Astrocyte (in vitro differentiated cells and primary cell): ENCODE data around the gene RALGPS1. TPM values are rescaled to one million over a fixed set of nuclear protein-coding genes. Genes with fewer than 3 reads are reported as not detected.

ENCODE experiments used
- DNase-seq: peaks from one replicate; pipeline ENCODE4 v3.0.0-alpha.2; 2010; ENCODE audit warnings: low read depth
- FAIRE-seq: peaks from 2 replicates; lab custom pipeline; 2011; peaks lifted over from hg19 to GRCh38; lab: Jason Lieb, UNC
- H2AFZ ChIP-seq: 2 replicates; pipeline ENCODE4 v1.6.0; 2012; ENCODE audit warnings: low read depth, low read length, inconsistent platforms
- H3K27ac ChIP-seq: 2 replicates; pipeline ENCODE4 v1.5.1; 2011; ENCODE audit warnings: low read depth, low read length, inconsistent platforms
- H3K27me3 ChIP-seq: 2 replicates; pipeline ENCODE4 v1.6.0; 2011; ENCODE audit warnings: low read length, inconsistent platforms; ENCODE audit not compliant: insufficient read depth
- H3K36me3 ChIP-seq: 2 replicates; pipeline ENCODE4 v1.5.1; 2011; ENCODE audit warnings: low read length, inconsistent platforms; ENCODE audit not compliant: insufficient read depth
- H3K4me1 ChIP-seq: 2 replicates; pipeline ENCODE4 v1.5.1; 2011; ENCODE audit warnings: low read length, inconsistent platforms; ENCODE audit not compliant: insufficient read depth
- H3K4me2 ChIP-seq: 2 replicates; pipeline ENCODE4 v1.6.0; 2012; ENCODE audit warnings: low read length, inconsistent platforms
- H3K4me3 ChIP-seq: 2 replicates; pipeline ENCODE4 v1.5.1; 2011; ENCODE audit warnings: low read depth, mild to moderate bottlenecking, low read length, inconsistent platforms; ENCODE audit not compliant: insufficient read depth
- H3K79me2 ChIP-seq: 2 replicates; pipeline ENCODE4 v1.6.0; 2012; ENCODE audit warnings: mild to moderate bottlenecking, low read length, inconsistent platforms; ENCODE audit not compliant: insufficient read depth
- H3K9ac ChIP-seq: 2 replicates; pipeline ENCODE4 v1.6.0; 2012; ENCODE audit warnings: mild to moderate bottlenecking, low read length, inconsistent platforms
- H3K9me3 ChIP-seq: 2 replicates; pipeline ENCODE4 v1.5.1; 2012; ENCODE audit warnings: low read depth, mild to moderate bottlenecking, low read length, inconsistent platforms; ENCODE audit not compliant: insufficient read depth
- H4K20me1 ChIP-seq: 2 replicates; pipeline ENCODE4 v1.6.0; 2012; ENCODE audit warnings: low read length, inconsistent platforms; ENCODE audit not compliant: insufficient read depth
- H3K27ac Mint-ChIP-seq: one replicate; pipeline ENCODE4 v1.8.0; 2021; ENCODE audit warnings: mild to moderate bottlenecking, mixed read lengths; ENCODE audit not compliant: unreplicated experiment
- H3K27me3 Mint-ChIP-seq: one replicate; pipeline ENCODE4 v1.8.0; 2021; ENCODE audit warnings: low read depth, mixed read lengths; ENCODE audit not compliant: unreplicated experiment
- H3K36me3 Mint-ChIP-seq: one replicate; pipeline ENCODE4 v1.8.0; 2021; ENCODE audit warnings: low read depth, mixed read lengths; ENCODE audit not compliant: unreplicated experiment
- H3K4me1 Mint-ChIP-seq: one replicate; pipeline ENCODE4 v1.8.0; 2021; ENCODE audit warnings: low read depth, mixed read lengths; ENCODE audit not compliant: unreplicated experiment
- H3K4me3 Mint-ChIP-seq: one replicate; pipeline ENCODE4 v1.8.0; 2021; ENCODE audit warnings: mild to moderate bottlenecking, moderate library complexity, mixed read lengths; ENCODE audit not compliant: unreplicated experiment
- H3K9me3 Mint-ChIP-seq: one replicate; pipeline ENCODE4 v1.8.0; 2021; ENCODE audit warnings: mild to moderate bottlenecking, mixed read lengths; ENCODE audit not compliant: unreplicated experiment
- EZH2 ChIP-seq: IDR thresholded peaks from 2 replicates; pipeline ENCODE4 v1.6.1; 2012; ENCODE audit warnings: mild to moderate bottlenecking, low read length, inconsistent platforms; ENCODE audit not compliant: insufficient read depth
- total RNA-seq: library from RNA; stranded (reverse); gene quantifications from 2 replicates; pipeline ENCODE4 v1.2.1, GENCODE V29; 2021
- TF ChIP-seq, protein P1 (sequence below): IDR thresholded peaks from 2 replicates; pipeline ENCODE4 v1.5.1; 2011; ENCODE audit warnings: low read depth, mild to moderate bottlenecking, inconsistent platforms, low read length, moderate library complexity; ENCODE audit not compliant: insufficient read depth

Gene RALGPS1
- total RNA-seq, 1 donor from 2014 or later: 2.8 TPM

GRCh38 chr9:126874546-126875314, 39.9 kb upstream of the RALGPS1 start:
- H3K36me3 Mint-ChIP-seq: peaks cover 8% of the 10 kb centered on the region
- no peak overlapping the region for H3K4me3 Mint-ChIP-seq
- Histone ChIP-seq H3K36me3 (peaks cover 2% of the 10 kb centered on the region), H2AFZ (no peak overlapping the region), H3K4me3 (no peak overlapping the region), H3K4me2 (no peak overlapping the region), H3K9ac (no peak overlapping the region), H3K9me3 (no peaks in the 10 kb centered on the region), H3K27me3 (no peaks in the 10 kb centered on the region), H4K20me1 (peaks cover 55% of the 10 kb centered on the region), H3K4me1 (no peaks in the 10 kb centered on the region), H3K27ac (no peak overlapping the region), H3K79me2 (peaks cover 53% of the 10 kb centered on the region)
- no peaks in the 10 kb centered on the region for H3K27me3 Mint-ChIP-seq
- no peak for FAIRE-seq
- TF ChIP-seq, protein P1, sequence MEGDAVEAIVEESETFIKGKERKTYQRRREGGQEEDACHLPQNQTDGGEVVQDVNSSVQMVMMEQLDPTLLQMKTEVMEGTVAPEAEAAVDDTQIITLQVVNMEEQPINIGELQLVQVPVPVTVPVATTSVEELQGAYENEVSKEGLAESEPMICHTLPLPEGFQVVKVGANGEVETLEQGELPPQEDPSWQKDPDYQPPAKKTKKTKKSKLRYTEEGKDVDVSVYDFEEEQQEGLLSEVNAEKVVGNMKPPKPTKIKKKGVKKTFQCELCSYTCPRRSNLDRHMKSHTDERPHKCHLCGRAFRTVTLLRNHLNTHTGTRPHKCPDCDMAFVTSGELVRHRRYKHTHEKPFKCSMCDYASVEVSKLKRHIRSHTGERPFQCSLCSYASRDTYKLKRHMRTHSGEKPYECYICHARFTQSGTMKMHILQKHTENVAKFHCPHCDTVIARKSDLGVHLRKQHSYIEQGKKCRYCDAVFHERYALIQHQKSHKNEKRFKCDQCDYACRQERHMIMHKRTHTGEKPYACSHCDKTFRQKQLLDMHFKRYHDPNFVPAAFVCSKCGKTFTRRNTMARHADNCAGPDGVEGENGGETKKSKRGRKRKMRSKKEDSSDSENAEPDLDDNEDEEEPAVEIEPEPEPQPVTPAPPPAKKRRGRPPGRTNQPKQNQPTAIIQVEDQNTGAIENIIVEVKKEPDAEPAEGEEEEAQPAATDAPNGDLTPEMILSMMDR: no peak
- no peak for TF ChIP-seq EZH2
- peaks cover 2% of the 10 kb centered on the region for H3K9me3 Mint-ChIP-seq
- H3K27ac Mint-ChIP-seq: no peak overlapping the region
- DNase-seq: peak; percentile 29
- peaks cover 20% of the 10 kb centered on the region for H3K4me1 Mint-ChIP-seq

- peaks cover 57% of the 10 kb centered on the region for H4K20me1 ChIP-seq
- no peaks in the 10 kb centered on the region for H3K27me3 Mint-ChIP-seq
- peaks cover 20% of the 10 kb centered on the region for H3K4me1 Mint-ChIP-seq
- peaks cover 50% of the 10 kb centered on the region for H3K79me2 ChIP-seq
- no peaks in the 10 kb centered on the region for H3K27me3 ChIP-seq
- DNase-seq: no peak
- no peaks in the 10 kb centered on the region for H3K9me3 ChIP-seq
- H3K4me1 ChIP-seq: no peaks in the 10 kb centered on the region
- TF ChIP-seq EZH2: no peak
- TF ChIP-seq, protein P1: no peak
- peaks cover 11% of the 10 kb centered on the region for H3K36me3 ChIP-seq
- H3K27ac Mint-ChIP-seq: no peak overlapping the region
- peaks cover 19% of the 10 kb centered on the region for H3K36me3 Mint-ChIP-seq
- no peak overlapping the region for H3K9ac ChIP-seq
- H3K27ac ChIP-seq: no peak overlapping the region
- no peak overlapping the region for H3K4me3 Mint-ChIP-seq
- H3K9me3 Mint-ChIP-seq: peaks cover 2% of the 10 kb centered on the region
- H2AFZ ChIP-seq: no peak overlapping the region
- H3K4me2 ChIP-seq: no peak overlapping the region
- no peak overlapping the region for H3K4me3 ChIP-seq
- no peak for FAIRE-seq
Observed at GRCh38 chr9:126875756-126876510, 38.6 kb upstream of the RALGPS1 start.
